Kidney (tissue), 14 donors: Measurements from ENCODE around the gene ZNF20. TPM values are rescaled to one million over a fixed set of nuclear protein-coding genes. Genes with fewer than 3 reads are reported as not detected.

Source experiments
- DNase-seq, 5 donors: peaks; one replicate each; pipeline ENCODE4 v3.0.0-alpha.2; 2013 to 2020
- FAIRE-seq: peaks from 2 replicates; lab custom pipeline; 2012; peaks lifted over from hg19 to GRCh38; lab: Jason Lieb, UNC
- H3K27ac ChIP-seq, 2 donors: one replicate each; pipeline ENCODE4 v1.7.0; 2013; ENCODE audit warnings: low read depth in 2 of 2, low read length in 2 of 2, inconsistent platforms in 1 of 2
- H3K27me3 ChIP-seq: one replicate; pipeline ENCODE4 v1.7.1; 2013; ENCODE audit warnings: low read length, inconsistent platforms; ENCODE audit not compliant: control insufficient read depth, insufficient read depth
- H3K36me3 ChIP-seq, 3 donors: one replicate each; pipeline versions ENCODE4 v1.7.0 to v1.7.1; 2013; ENCODE audit warnings: low read length in 3 of 3, control low read depth in 1 of 3, inconsistent platforms in 1 of 3; ENCODE audit not compliant: insufficient read depth in 3 of 3, control insufficient read depth in 2 of 3
- H3K4me1 ChIP-seq, 3 donors: one replicate each; pipeline versions ENCODE4 v1.7.0 to v1.7.1; 2013; ENCODE audit warnings: low read length in 3 of 3, inconsistent platforms in 1 of 3, low read depth in 1 of 3; ENCODE audit not compliant: control insufficient read depth in 2 of 3, insufficient read depth in 2 of 3
- H3K4me3 ChIP-seq, 3 donors: one replicate each; pipeline versions ENCODE4 v1.7.0 to v1.8.1; 2013; ENCODE audit warnings: low read length in 3 of 3, control low read depth in 1 of 3, inconsistent platforms in 1 of 3
- H3K9ac ChIP-seq, 3 donors: one replicate each; pipeline versions ENCODE4 v1.7.0 to v1.7.1; 2013; ENCODE audit warnings: low read length in 3 of 3, control low read depth in 1 of 3, inconsistent platforms in 1 of 3
- H3K9me3 ChIP-seq, 3 donors: one replicate each; pipeline versions ENCODE4 v1.7.0 to v1.7.1; 2013; ENCODE audit warnings: low read length in 3 of 3, control low read depth in 1 of 3, inconsistent platforms in 1 of 3; ENCODE audit not compliant: control insufficient read depth in 2 of 3, insufficient read depth in 1 of 3
- intact Hi-C: fragments of 100-400 bp; cut with DNase I; formaldehyde crosslinking; loops from one replicate; pipeline ENCODE4 v1.11.1; 2022
- polyA plus RNA-seq: library from polyadenylated mRNA; stranded (reverse); fragments of 350-450 nt; fragmentation: Illumina TruSeq; extraction: RNeasy Lipid Tissue Mini Kit (QIAGEN cat#74804); gene quantifications from one replicate; pipeline ENCODE4 v1.2.3, GENCODE V29; 2014; ENCODE audit warnings: low read depth, low replicate concordance; ENCODE audit not compliant: insufficient read depth
- total RNA-seq: library from RNA; stranded (reverse); fragmentation: NEBNext Ultra II Directional; extraction: Animal tissue kit (Norgen Biotek cat#: 25700); gene quantifications from one replicate; pipeline ENCODE4 v1.2.1, GENCODE V29; 2021
- TF ChIP-seq, protein P1 (sequence below): IDR thresholded peaks from 3 replicates; pipeline ENCODE4 v1.5.1; 2012; ENCODE audit warnings: mild to moderate bottlenecking, moderate library complexity, borderline replicate concordance; ENCODE audit not compliant: insufficient read depth; ENCODE audit errors: extremely low read depth
- donor health status: control.
- donor health status: control.
- donor health status: control.
- donor health status: control.
- donor health status: control.
- donor health status: DM: yes; HTN: yes; CAD: no.
- donor health status: Normal renal cell carcinoma (clear cell type).

Gene ZNF20
- total and polyA plus RNA-seq, 2 donors from 2014 or later: 3.2 to 7.3 TPM

DNA sequence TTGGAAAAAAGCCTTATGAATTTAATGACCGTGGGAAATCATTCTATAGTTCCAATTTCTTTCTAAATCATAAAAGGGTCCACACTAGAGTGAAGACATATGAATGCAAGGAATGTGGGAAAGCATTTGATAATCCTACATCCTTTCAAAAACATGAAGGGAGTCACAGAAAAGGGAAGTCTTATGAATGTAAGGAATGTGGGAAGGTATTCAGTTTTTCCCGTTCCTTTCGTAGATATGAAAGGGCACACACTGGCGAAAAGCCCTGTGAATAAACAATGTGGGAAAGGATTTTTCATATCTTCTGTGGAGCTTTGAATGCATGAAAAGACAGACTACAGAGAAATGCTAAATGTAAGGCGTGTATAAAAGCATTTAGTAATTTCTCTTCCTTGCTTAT lies 27.0 kb downstream of the ZNF20 start:
- DNase-seq (no peak), FAIRE-seq (no peak)
- no peak overlapping the region for H3K27ac ChIP-seq
- no peak overlapping the region for H3K4me3 ChIP-seq
- intact Hi-C loops: no loop called here
- H3K9me3 ChIP-seq: peaks cover 0 to 28% (median 6%) of the 10 kb centered on the region in 3 donors
- TF ChIP-seq, protein P1, sequence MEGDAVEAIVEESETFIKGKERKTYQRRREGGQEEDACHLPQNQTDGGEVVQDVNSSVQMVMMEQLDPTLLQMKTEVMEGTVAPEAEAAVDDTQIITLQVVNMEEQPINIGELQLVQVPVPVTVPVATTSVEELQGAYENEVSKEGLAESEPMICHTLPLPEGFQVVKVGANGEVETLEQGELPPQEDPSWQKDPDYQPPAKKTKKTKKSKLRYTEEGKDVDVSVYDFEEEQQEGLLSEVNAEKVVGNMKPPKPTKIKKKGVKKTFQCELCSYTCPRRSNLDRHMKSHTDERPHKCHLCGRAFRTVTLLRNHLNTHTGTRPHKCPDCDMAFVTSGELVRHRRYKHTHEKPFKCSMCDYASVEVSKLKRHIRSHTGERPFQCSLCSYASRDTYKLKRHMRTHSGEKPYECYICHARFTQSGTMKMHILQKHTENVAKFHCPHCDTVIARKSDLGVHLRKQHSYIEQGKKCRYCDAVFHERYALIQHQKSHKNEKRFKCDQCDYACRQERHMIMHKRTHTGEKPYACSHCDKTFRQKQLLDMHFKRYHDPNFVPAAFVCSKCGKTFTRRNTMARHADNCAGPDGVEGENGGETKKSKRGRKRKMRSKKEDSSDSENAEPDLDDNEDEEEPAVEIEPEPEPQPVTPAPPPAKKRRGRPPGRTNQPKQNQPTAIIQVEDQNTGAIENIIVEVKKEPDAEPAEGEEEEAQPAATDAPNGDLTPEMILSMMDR: no peak
- no peaks in the 10 kb centered on the region for H3K4me1 ChIP-seq
- no peak overlapping the region for H3K9ac ChIP-seq
- H3K27me3 ChIP-seq: no peaks in the 10 kb centered on the region
- H3K36me3 ChIP-seq: peaks cover 2 to 18% (median 14%) of the 10 kb centered on the region in 3 donors

DNA sequence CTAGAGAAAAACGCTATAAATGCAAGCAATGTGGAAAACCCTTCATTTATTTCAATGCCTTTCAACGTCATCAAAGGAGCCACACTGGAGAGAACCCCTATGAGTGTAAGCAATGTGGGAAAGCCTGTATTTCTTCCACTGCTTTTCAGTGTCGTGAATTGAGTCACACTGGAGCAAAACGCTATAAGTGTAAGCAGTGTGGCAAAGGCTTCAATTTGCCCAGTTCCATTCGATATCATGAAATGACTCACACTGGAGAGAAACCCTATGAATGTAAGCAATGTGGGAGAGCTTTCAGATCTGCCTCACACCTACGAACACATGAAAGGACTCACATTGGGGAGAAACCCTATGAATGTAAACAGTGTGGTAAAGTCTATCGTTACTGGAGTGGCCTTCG lies 27.4 kb downstream of the ZNF20 start:
- Histone ChIP-seq H3K27ac (no peak overlapping the region), H3K27me3 (no peaks in the 10 kb centered on the region), H3K4me3 (no peak overlapping the region), H3K36me3 (peaks cover 2 to 18% (median 14%) of the 10 kb centered on the region in 3 donors), H3K9me3 (peaks cover 0 to 28% (median 6%) of the 10 kb centered on the region in 3 donors), H3K4me1 (no peaks in the 10 kb centered on the region), H3K9ac (no peak overlapping the region)
- intact Hi-C loops: no loop called here
- TF ChIP-seq, protein P1: no peak
- no peak for FAIRE-seq
- no peak for DNase-seq

DNA sequence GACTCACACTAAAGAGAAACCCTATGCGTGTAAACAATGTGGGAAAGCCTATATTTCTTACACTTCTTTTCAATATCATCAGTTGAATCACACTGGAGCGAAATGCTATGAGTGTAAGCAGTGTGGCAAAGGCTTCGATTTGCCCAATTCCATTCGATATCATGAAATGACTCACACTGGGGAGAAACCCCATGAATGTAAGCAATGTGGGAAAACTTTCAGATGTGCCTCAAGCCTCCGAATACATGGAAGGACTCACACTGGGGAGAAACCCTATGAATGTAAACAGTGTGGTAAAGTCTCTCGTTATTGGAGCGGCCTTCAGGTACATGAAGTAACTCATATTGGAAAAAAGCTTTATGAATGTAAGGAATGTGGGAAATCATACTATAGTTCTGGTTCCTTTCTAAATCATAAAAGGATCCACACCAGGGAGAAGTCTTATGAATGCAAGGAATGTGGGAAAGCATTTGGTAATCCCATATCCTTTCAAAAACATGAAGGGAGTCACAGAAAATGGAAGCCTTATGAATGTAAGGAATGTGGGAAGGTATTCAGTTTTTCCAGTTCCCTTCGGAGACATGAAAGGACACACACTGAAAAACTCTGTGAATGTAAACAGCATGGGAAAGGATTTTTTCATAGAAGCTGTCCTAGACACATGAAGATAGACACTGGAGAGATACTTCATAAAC lies 28.1 kb downstream of the ZNF20 start:
- Histone ChIP-seq H3K4me1 (no peaks in the 10 kb centered on the region), H3K4me3 (no peak overlapping the region), H3K9ac (no peak overlapping the region), H3K27me3 (no peaks in the 10 kb centered on the region), H3K9me3 (peaks cover 0 to 28% (median 6%) of the 10 kb centered on the region in 3 donors), H3K36me3 (peaks cover 2 to 18% (median 14%) of the 10 kb centered on the region in 3 donors), H3K27ac (no peak overlapping the region)
- TF ChIP-seq, protein P1: no peak
- intact Hi-C loops: no loop called here
- FAIRE-seq (no peak), DNase-seq (no peak)
